GM12878 (cell line): ENCODE measurements around the gene ZCCHC24. TPM values are rescaled to one million over a fixed set of nuclear protein-coding genes. Genes with fewer than 3 reads are reported as not detected.

Experiments used
- ATAC-seq: fragments of 200-7000 bp; cut with Tn5 transposase; 3 replicates; pipeline ENCODE4 v1.9.1; 2020; ENCODE audit warnings: mild to moderate bottlenecking, moderate library complexity
- BruUV-seq: library from RNA; stranded (reverse); fragments of 400-500 nt; replicated peaks from 2 replicates; lab custom pipeline; 2021; lab: Mats Ljungman, UMichigan
- CTCF ChIA-PET: fragments of 300-600 bp; sonication (Branson Sonifier 250); formaldehyde crosslinking; extraction: SDS; loops from one replicate; lab custom pipeline; 2021; ENCODE audit warnings: inconsistent platforms; lab: Yijun Ruan, JAX
- POLR2A ChIA-PET: fragments of 350-600 bp; formaldehyde crosslinking; extraction: SDS; loops from one replicate; lab custom pipeline; 2021; ENCODE audit warnings: inconsistent platforms; lab: Charles Lee
- RAD21 ChIA-PET: fragments of 300-600 bp; sonication (Branson Sonifier 250); formaldehyde crosslinking; loops from one replicate; lab custom pipeline; 2023; ENCODE audit warnings: antibody characterized with exemption; ENCODE audit not compliant: unreplicated experiment; lab: Charles Lee
- SMC1A ChIA-PET: fragments of 300-600 bp; sonication (Branson Sonifier 250); formaldehyde crosslinking; loops from one replicate; lab custom pipeline; 2023; ENCODE audit not compliant: unreplicated experiment, uncharacterized antibody; lab: Charles Lee
- DNase-seq: peaks from one replicate; pipeline ENCODE4 v3.0.0-alpha.2; 2011; ENCODE audit warnings: low read depth, low spot score
- FAIRE-seq: peaks from 3 replicates; lab custom pipeline; 2011; peaks lifted over from hg19 to GRCh38; lab: Jason Lieb, UNC
- H2AFZ ChIP-seq: 2 replicates; pipeline ENCODE4 v1.6.0; 2011; ENCODE audit warnings: low read depth, low read length, control low read depth; ENCODE audit not compliant: control insufficient read depth
- H3K27ac ChIP-seq: 2 replicates; pipeline ENCODE4 v1.5.1; 2011; ENCODE audit warnings: control low read depth; ENCODE audit not compliant: control insufficient read depth, insufficient read depth
- H3K27me3 ChIP-seq, 2 experiments: replicated peaks in 1 of 2; 2 replicates each; pipeline versions ENCODE4 v1.6.0 to v1.6.1; 2011; ENCODE audit warnings: low read length in 1 of 2; ENCODE audit not compliant: control insufficient read depth in 2 of 2, insufficient read depth in 2 of 2
- H3K36me3 ChIP-seq, 2 experiments: 2 replicates each; pipeline ENCODE4 v1.5.1; 2011; ENCODE audit warnings: low read length in 1 of 2; ENCODE audit not compliant: control insufficient read depth in 2 of 2, insufficient read depth in 2 of 2
- H3K4me1 ChIP-seq: 2 replicates; pipeline ENCODE4 v1.6.1; 2011; ENCODE audit warnings: mild to moderate bottlenecking, low read length, moderate library complexity, mixed read lengths; ENCODE audit not compliant: control insufficient read depth, insufficient read depth
- H3K4me2 ChIP-seq: 2 replicates; pipeline ENCODE4 v1.6.0; 2011; ENCODE audit warnings: control low read depth; ENCODE audit not compliant: control insufficient read depth, insufficient read depth
- H3K4me3 ChIP-seq: fragments of 200-600 bp; sonication (generic); 2 replicates; pipeline ENCODE4 v1.5.1; 2016
- H3K79me2 ChIP-seq: 2 replicates; pipeline ENCODE4 v1.6.0; 2011; ENCODE audit warnings: low read length; ENCODE audit not compliant: control insufficient read depth, insufficient read depth
- H3K9ac ChIP-seq: 2 replicates; pipeline ENCODE4 v1.8.0; 2011; ENCODE audit warnings: low read length, control low read depth, mixed read lengths; ENCODE audit not compliant: control insufficient read depth, insufficient read depth
- H3K9me3 ChIP-seq: replicated peaks from 3 replicates; pipeline ENCODE4 v1.5.1; 2011; ENCODE audit warnings: mild to moderate bottlenecking, low read length; ENCODE audit not compliant: control insufficient read depth, insufficient read depth
- H4K20me1 ChIP-seq: 2 replicates; pipeline ENCODE4 v1.6.0; 2011; ENCODE audit not compliant: control insufficient read depth, insufficient read depth
- NR2C1 ChIP-seq: fragments of 450-650 bp; IDR thresholded peaks from 2 replicates; pipeline ENCODE4 v1.6.1; 2017; ENCODE audit warnings: antibody characterized with exemption, mild to moderate bottlenecking, moderate library complexity
- POLR2A ChIP-seq: IDR thresholded peaks from 2 replicates; pipeline ENCODE4 v1.6.1; 2011; ENCODE audit warnings: low read depth, mild to moderate bottlenecking, low read length
- POLR2AphosphoS5 ChIP-seq: IDR thresholded peaks from 2 replicates; pipeline ENCODE4 v1.6.1; 2011; ENCODE audit warnings: mild to moderate bottlenecking, low read length, inconsistent platforms
- POU2F2 ChIP-seq: IDR thresholded peaks from 3 replicates; pipeline ENCODE4 v1.6.1; 2011; ENCODE audit warnings: low read depth, mild to moderate bottlenecking, low read length, borderline replicate concordance
- ZNF687 ChIP-seq: fragments of 450-650 bp; IDR thresholded peaks from 2 replicates; pipeline ENCODE4 v1.6.1; 2017; ENCODE audit warnings: mild to moderate bottlenecking, moderate library complexity
- WGBS: methylation state at CpG from one replicate; pipeline ENCODE4 v1.1.6; 2016; ENCODE audit warnings: low lambda C conversion rate; ENCODE audit not compliant: insufficient replicate concordance, insufficient coverage; ENCODE audit errors: missing lambda C conversion rate; 5-methylcytosine and 5-hydroxymethylcytosine counted together
- in situ Hi-C: fragments of 300-500 bp; cut with MboI; formaldehyde crosslinking; loops from 9 replicates; pipeline ENCODE4 v1.14.3; 2018; ENCODE audit warnings: mixed read lengths
- intact Hi-C: fragments of 100-400 bp; cut with micrococcal nuclease; formaldehyde crosslinking; loops from one replicate; pipeline ENCODE4 v1.14.2; 2022; ENCODE audit not compliant: unreplicated experiment
- polyA plus RNA-seq, 11 experiments: library from polyadenylated mRNA; depleted of rRNA in 4 of 11; unstranded in 6 of 11; stranded (reverse) in 5 of 11; fragments of >200 nt; fragmentation: Nextera tagmentation in 4 of 11; fragmentation: Illumina TruSeq in 1 of 11; extraction: Ambion mirVana in 4 of 11; extraction: Trizol in 1 of 11; gene quantifications; 1 replicate in 1 of 11; 2 replicates in 10 of 11; pipeline versions ENCODE4 v1.2.1 to v1.2.3, GENCODE V29; 2011 to 2016; ENCODE audit warnings: inconsistent platforms in 2 of 11, missing spikeins in 2 of 11, low read depth in 1 of 11
- total RNA-seq, 4 experiments: library from RNA; depleted of rRNA in 3 of 4; stranded (reverse); fragments of >200 nt in 3 of 4; fragmentation: Illumina TruSeq in 1 of 4; extraction: Trizol in 1 of 4; gene quantifications; 2 replicates each; pipeline versions ENCODE4 v1.2.1 to v1.2.3, GENCODE V29; 2013 to 2021

ZCCHC24 gene
- total and polyA plus RNA-seq, 10 of the 15 experiments (the other 5 are each of a cell fraction or from before 2014, with no cell fraction given): 0.02 to 0.62 (median 0.04) TPM; not detected in 4

GRCh38 chr10:79349072-79349491, 96.3 kb downstream of the ZCCHC24 start:
- POLR2A ChIA-PET: interaction anchor here (0.6 to 2.2 kb wide), 4 partner anchors 18 to 118 kb away, joined by 5 to 13 read pairs (median 7); no protein-coding TSS in a partner anchor
- in situ Hi-C loops: no loop called here

More at GRCh38 chr10:79349072-79349491, 96.3 kb downstream of the ZCCHC24 start:
- ChIA-PET CTCF (interaction anchor here (0.6 to 5.4 kb wide), 9 partner anchors 10 to 103 kb away, joined by 3 to 27 read pairs (median 6); no protein-coding TSS in a partner anchor), SMC1A (interaction anchor here (0.8 to 3.2 kb wide), 10 partner anchors 14 to 104 kb away, joined by 3 to 10 read pairs (median 4); no protein-coding TSS in a partner anchor), RAD21 (interaction anchor here (1.0 to 4.6 kb wide), 5 partner anchors 18 to 107 kb away, joined by 3 to 36 read pairs (median 9); no protein-coding TSS in a partner anchor)
- no peak for FAIRE-seq
- peaks cover 30 to 40% of the 10 kb centered on the region in 2 experiments for H3K36me3 ChIP-seq
- H3K79me2 ChIP-seq: peaks cover 47% of the 10 kb centered on the region
- peak overlapping the region; percentile 92 for H3K27ac ChIP-seq
- DNase-seq: no peak
- H4K20me1 ChIP-seq: no peaks in the 10 kb centered on the region; the same call in 1 of the 2 replicates
- TF ChIP-seq POU2F2: 0 out of 3 replicates have a peak, but pooled peaks have one; percentile 18
- no peak for TF ChIP-seq ZNF687
- no peak for TF ChIP-seq NR2C1
- TF ChIP-seq POLR2A: 0 out of 2 replicates have a peak, but pooled peaks have one; percentile 34
- 0 out of 2 replicates have a peak, but pooled peaks have one; percentile 21 for TF ChIP-seq POLR2AphosphoS5
- peak overlapping the region; percentile 84 for H3K4me3 ChIP-seq
- ATAC-seq: no peak
- H3K4me2 ChIP-seq: peak overlapping the region; percentile 95
- no TSS peak for BruUV-seq
- peaks cover 17% of the 10 kb centered on the region for H3K4me1 ChIP-seq
- intact Hi-C loops: loop anchor here (2.0 kb wide), 1 partner anchor 106 kb away; no protein-coding TSS in a partner anchor
- H3K9me3 ChIP-seq: no peaks in the 10 kb centered on the region
- WGBS: 62% methylated on average over 6 of the region's 6 CpGs
- no peaks in the 10 kb centered on the region for H3K27me3 ChIP-seq
- no peak overlapping the region for H2AFZ ChIP-seq
- H3K9ac ChIP-seq: peak overlapping the region; percentile 96
